Panc1 (cell line): Measurements from ENCODE around the gene SPATS2L.

Experiments
- CTCF ChIP-seq: fragments of 450-650 bp; IDR thresholded peaks from 2 replicates; pipeline ENCODE4 v1.5.1; 2017; ENCODE audit warnings: mild to moderate bottlenecking
- POLR2AphosphoS5 ChIP-seq: IDR thresholded peaks from 2 replicates; pipeline ENCODE4 v1.6.1; 2012; ENCODE audit warnings: mild to moderate bottlenecking, low read depth, low read length, moderate library complexity
- REST ChIP-seq, 2 experiments: IDR thresholded peaks; 2 replicates each; pipeline ENCODE4 v1.6.1; 2011 to 2012; ENCODE audit warnings: low read depth in 2 of 2, control low read depth in 1 of 2, low read length in 1 of 2, mild to moderate bottlenecking in 1 of 2, moderate library complexity in 1 of 2; ENCODE audit not compliant: insufficient read depth in 1 of 2

- no peak for TF ChIP-seq CTCF
- no peak for TF ChIP-seq POLR2AphosphoS5
- no peak for TF ChIP-seq REST (IDR thresholded peaks at IDR 0.05; ENCODE audit: insufficient read depth in 1 of 2, low read depth in 2 of 2, low read length in 1 of 2)
Observed at GRCh38 chr2:200397785-200398184, 91.3 kb downstream of the SPATS2L start.
